ENCODE data around the gene TFPT.

DNA sequence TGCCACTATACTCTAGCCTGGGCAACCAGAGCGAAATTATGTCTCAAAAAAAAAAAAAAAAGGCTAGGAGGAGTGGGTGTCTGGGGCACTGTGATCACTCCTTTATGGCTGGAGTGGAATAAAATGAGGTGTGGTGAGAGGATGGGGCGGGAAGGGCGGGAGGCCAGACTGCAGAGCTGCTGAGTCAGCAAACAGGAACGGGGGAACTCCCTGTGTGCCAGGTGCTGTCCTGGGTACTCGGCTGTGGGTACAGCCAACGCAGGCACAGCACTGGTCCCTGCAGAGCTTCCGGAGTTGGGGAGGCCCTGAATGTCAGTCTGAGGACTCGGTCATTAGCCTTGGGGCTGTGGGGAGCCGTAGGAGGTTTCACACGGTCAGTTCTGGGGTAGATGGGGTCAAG lies 5.8 kb upstream of the TFPT start:
- no peak for TF ChIP-seq POLR2AphosphoS5 (IDR thresholded peaks at IDR 0.05; ENCODE audit: insufficient read depth, low read depth, low read length)
- TF ChIP-seq, protein P1, sequence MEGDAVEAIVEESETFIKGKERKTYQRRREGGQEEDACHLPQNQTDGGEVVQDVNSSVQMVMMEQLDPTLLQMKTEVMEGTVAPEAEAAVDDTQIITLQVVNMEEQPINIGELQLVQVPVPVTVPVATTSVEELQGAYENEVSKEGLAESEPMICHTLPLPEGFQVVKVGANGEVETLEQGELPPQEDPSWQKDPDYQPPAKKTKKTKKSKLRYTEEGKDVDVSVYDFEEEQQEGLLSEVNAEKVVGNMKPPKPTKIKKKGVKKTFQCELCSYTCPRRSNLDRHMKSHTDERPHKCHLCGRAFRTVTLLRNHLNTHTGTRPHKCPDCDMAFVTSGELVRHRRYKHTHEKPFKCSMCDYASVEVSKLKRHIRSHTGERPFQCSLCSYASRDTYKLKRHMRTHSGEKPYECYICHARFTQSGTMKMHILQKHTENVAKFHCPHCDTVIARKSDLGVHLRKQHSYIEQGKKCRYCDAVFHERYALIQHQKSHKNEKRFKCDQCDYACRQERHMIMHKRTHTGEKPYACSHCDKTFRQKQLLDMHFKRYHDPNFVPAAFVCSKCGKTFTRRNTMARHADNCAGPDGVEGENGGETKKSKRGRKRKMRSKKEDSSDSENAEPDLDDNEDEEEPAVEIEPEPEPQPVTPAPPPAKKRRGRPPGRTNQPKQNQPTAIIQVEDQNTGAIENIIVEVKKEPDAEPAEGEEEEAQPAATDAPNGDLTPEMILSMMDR (IDR thresholded peaks at IDR 0.05; ENCODE audit: extremely low read depth in 1 of 2, insufficient read depth in 1 of 2, low read depth in 1 of 2, low read length in 2 of 2): no peak
- TF ChIP-seq, protein P2, sequence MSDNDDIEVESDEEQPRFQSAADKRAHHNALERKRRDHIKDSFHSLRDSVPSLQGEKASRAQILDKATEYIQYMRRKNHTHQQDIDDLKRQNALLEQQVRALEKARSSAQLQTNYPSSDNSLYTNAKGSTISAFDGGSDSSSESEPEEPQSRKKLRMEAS (IDR thresholded peaks at IDR 0.05; ENCODE audit: insufficient read depth, insufficient read length): no peak
- no peak for TF ChIP-seq POLR2A (IDR thresholded peaks at IDR 0.05; ENCODE audit: low read depth, low read length)
- TF ChIP-seq JUN (IDR thresholded peaks at IDR 0.05; ENCODE audit: borderline replicate concordance, insufficient read depth, insufficient read length, low read depth): no peak

Data from endothelial cell of umbilical vein (primary cell).